Upper lobe of left lung (tissue), 4 donors: ENCODE measurements around the gene RPS6KB1.
A peak's percentile ranks its signal among the peaks of the same experiment; 100 is the strongest.

Source experiments
- CTCF ChIP-seq, 6 experiments: fragments of 450-650 bp in 4 of 6; fragments of 200-600 bp in 2 of 6; sonication (generic) in 2 of 6; IDR thresholded peaks; one replicate each; pipeline ENCODE4 v1.5.1; 2016 to 2019; ENCODE audit warnings: antibody characterized with exemption in 6 of 6
- POLR2A ChIP-seq, 4 donors: fragments of 450-650 bp; IDR thresholded peaks; one replicate each; pipeline ENCODE4 v1.5.1; 2016 to 2017; ENCODE audit warnings: antibody characterized with exemption in 4 of 4, mild to moderate bottlenecking in 2 of 4
- POLR2AphosphoS5 ChIP-seq, 2 donors: sonication (generic); formaldehyde crosslinking; IDR thresholded peaks; one replicate each; pipeline ENCODE4 v1.5.1; 2017; ENCODE audit warnings: antibody characterized with exemption in 2 of 2

- TF ChIP-seq CTCF (IDR thresholded peaks at IDR 0.05) (peak in 1 of 6 experiments; percentile 11), POLR2AphosphoS5 (IDR thresholded peaks at IDR 0.05) (peak; percentile 49 to 64), POLR2A (IDR thresholded peaks at IDR 0.05) (peak in 3 of 4 donors; percentile 50 to 89 (median 70))
These were observed 71.8 kb downstream of the RPS6KB1 start, which contains the start of gene RNFT1 for GRCh38 chr17:59964482-59965328.
